K562 (cell line): ENCODE results near the gene MAZ. TPM values are rescaled to one million over a fixed set of nuclear protein-coding genes. Genes with fewer than 3 reads are reported as not detected.

ENCODE experiments used
- ARNT ChIP-seq, 2 experiments: fragments of 450-650 bp; IDR thresholded peaks; 2 replicates each; pipeline ENCODE4 v1.6.1; 2016; ENCODE audit warnings: mild to moderate bottlenecking in 1 of 2
- BCLAF1 ChIP-seq, 2 experiments: fragments of 450-650 bp in 1 of 2; IDR thresholded peaks; 2 replicates each; pipeline ENCODE4 v1.6.1; 2011 to 2017; ENCODE audit warnings: low read depth in 2 of 2, antibody characterized with exemption in 1 of 2, borderline replicate concordance in 1 of 2, low read length in 1 of 2, mild to moderate bottlenecking in 1 of 2, mixed read lengths in 1 of 2; ENCODE audit not compliant: control insufficient read depth in 1 of 2
- CHCHD3 ChIP-seq: fragments of 250-450 bp; sonication (Bioruptor Pico); IDR thresholded peaks from 2 replicates; pipeline ENCODE4 v2.1.2; 2022; ENCODE audit warnings: mild to moderate bottlenecking
- EGR1 ChIP-seq: fragments of 450-650 bp; conservative IDR thresholded peaks from 2 replicates; pipeline ENCODE4 v1.6.1; 2017; ENCODE audit warnings: mild to moderate bottlenecking
- FOXA1 ChIP-seq: fragments of 450-650 bp; IDR thresholded peaks from 2 replicates; pipeline ENCODE4 v1.6.1; 2016; ENCODE audit warnings: mild to moderate bottlenecking, borderline replicate concordance
- HDAC1 ChIP-seq, 2 experiments: fragments of 450-650 bp; IDR thresholded peaks; 2 replicates each; pipeline ENCODE4 v1.6.1; 2016 to 2017; ENCODE audit warnings: inconsistent platforms in 1 of 2, mild to moderate bottlenecking in 1 of 2, moderate library complexity in 1 of 2
- KDM4B ChIP-seq, 2 experiments: fragments of 450-650 bp in 1 of 2; sonication (generic) in 1 of 2; IDR thresholded peaks; 2 replicates each; pipeline ENCODE4 v1.6.1; 2016 to 2017; ENCODE audit warnings: borderline replicate concordance in 2 of 2, antibody characterized with exemption in 1 of 2, low read depth in 1 of 2, mild to moderate bottlenecking in 1 of 2
- KHSRP ChIP-seq: fragments of 450-650 bp; IDR thresholded peaks from 2 replicates; pipeline ENCODE4 v1.6.1; 2017
- L3MBTL2 ChIP-seq: fragments of 450-650 bp; IDR thresholded peaks from 2 replicates; pipeline ENCODE4 v1.6.1; 2016; ENCODE audit warnings: mild to moderate bottlenecking, moderate library complexity
- POLR3G ChIP-seq: IDR thresholded peaks from 2 replicates; pipeline ENCODE4 v1.6.1; 2011; ENCODE audit not compliant: insufficient read length, insufficient replicate concordance; ENCODE audit errors: extremely low read depth
- SMARCE1 ChIP-seq: fragments of 450-650 bp; IDR thresholded peaks from 2 replicates; pipeline ENCODE4 v1.7.1; 2016; ENCODE audit warnings: mild to moderate bottlenecking
- TEAD2 ChIP-seq: fragments of 450-650 bp; IDR thresholded peaks from 2 replicates; pipeline ENCODE4 v1.6.1; 2016; ENCODE audit warnings: missing genetic modification characterization, control low read depth, missing compliant biosample characterization
- ZNF408 ChIP-seq: fragments of 250-450 bp; sonication (Bioruptor Pico); IDR thresholded peaks from 2 replicates; pipeline ENCODE4 v1.4.0; 2020; ENCODE audit warnings: low read depth, mild to moderate bottlenecking, moderate library complexity
- polyA plus RNA-seq, 8 experiments: library from polyadenylated mRNA; depleted of rRNA in 4 of 8; stranded (reverse) in 5 of 8; unstranded in 3 of 8; fragments of >200 nt; fragmentation: Nextera tagmentation in 2 of 8; fragmentation: Illumina TruSeq in 1 of 8; extraction: Ambion mirVana in 2 of 8; extraction: Trizol in 1 of 8; gene quantifications; 2 replicates each; pipeline versions ENCODE4 v1.2.1 to v1.2.3, GENCODE V29; 2011 to 2014; ENCODE audit warnings: inconsistent platforms in 1 of 8, missing spikeins in 1 of 8
- total RNA-seq, 7 experiments: library from RNA; depleted of rRNA in 6 of 7; stranded (reverse); fragments of >200 nt in 6 of 7; fragmentation: Illumina TruSeq in 2 of 7; extraction: Trizol in 2 of 7; gene quantifications; 2 replicates each; pipeline versions ENCODE4 v1.2.1 to v1.2.3, GENCODE V29; 2011 to 2021; ENCODE audit warnings: low replicate concordance in 1 of 7
- TF ChIP-seq, protein P1 (sequence below), 2 experiments: fragments of 450-650 bp in 1 of 2; sonication (generic) in 1 of 2; formaldehyde crosslinking in 1 of 2; IDR thresholded peaks in 1 of 2; conservative IDR thresholded peaks in 1 of 2; 2 replicates each; pipeline versions ENCODE4 v1.6.1 to v1.8.1; 2016 to 2023; ENCODE audit warnings: mild to moderate bottlenecking in 2 of 2, moderate library complexity in 2 of 2, inconsistent platforms in 1 of 2, missing genetic modification reagents in 1 of 2
- TF ChIP-seq, protein P2 (sequence below): fragments of 250-450 bp; sonication (Bioruptor Pico); IDR thresholded peaks from 2 replicates; pipeline ENCODE4 v1.4.0; 2020

Gene MAZ
- total and polyA plus RNA-seq, 9 of the 15 experiments (the other 6 are each of a cell fraction or from before 2014, with no cell fraction given) = 45.4 to 532 (median 250) TPM

DNA sequence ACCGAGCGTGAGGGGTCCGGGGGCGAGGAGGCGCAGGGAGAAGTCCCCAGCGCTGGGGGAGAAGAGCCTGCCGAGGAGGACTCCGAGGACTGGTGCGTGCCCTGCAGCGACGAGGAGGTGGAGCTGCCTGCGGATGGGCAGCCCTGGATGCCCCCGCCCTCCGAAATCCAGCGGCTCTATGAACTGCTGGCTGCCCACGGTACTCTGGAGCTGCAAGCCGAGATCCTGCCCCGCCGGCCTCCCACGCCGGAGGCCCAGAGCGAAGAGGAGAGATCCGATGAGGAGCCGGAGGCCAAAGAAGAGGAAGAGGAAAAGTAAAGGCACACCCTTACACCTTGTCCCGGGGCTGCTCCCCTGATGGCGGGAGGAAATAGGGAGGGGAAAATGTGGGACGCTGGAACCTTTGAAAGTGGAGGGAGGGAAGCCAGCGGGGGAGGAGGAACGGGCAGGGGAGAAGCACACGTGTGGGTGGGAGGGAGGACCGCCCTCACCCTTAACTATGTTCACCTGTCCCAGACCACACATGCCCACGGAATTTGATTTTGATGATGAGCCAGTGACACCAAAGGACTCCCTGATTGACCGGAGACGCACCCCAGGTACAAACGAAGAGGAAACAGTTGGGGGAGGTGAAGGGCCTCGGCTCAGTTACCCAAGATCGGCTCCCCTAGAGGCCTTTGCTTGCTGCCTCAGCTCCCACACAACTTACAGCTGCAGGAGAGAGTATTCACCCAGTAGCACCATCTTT is 10.5 kb downstream of the MAZ start (continued):
- TF ChIP-seq BCLAF1 (IDR thresholded peaks at IDR 0.05; ENCODE audit: borderline replicate concordance in 1 of 2, control insufficient read depth in 1 of 2, low read depth in 2 of 2, low read length in 1 of 2) (no peak), CHCHD3 (CRISPR knock-in tag) (no peak), SMARCE1 (0 out of 2 replicates have a peak, but pooled peaks have one; percentile 14), KHSRP (no peak), FOXA1 (no peak), HDAC1 (IDR thresholded peaks at IDR 0.05) (0 out of 4 replicates have a peak, but pooled peaks of 1 of the 2 experiments have one; percentile 26), ZNF408 (CRISPR knock-in tag) (no peak), KDM4B (IDR thresholded peaks at IDR 0.05; ENCODE audit: borderline replicate concordance in 2 of 2, low read depth in 1 of 2) (no peak), ARNT (IDR thresholded peaks at IDR 0.05) (no peak), EGR1 (peak; percentile 77), POLR3G (no peak), L3MBTL2 (peak; percentile 33; the same call in 1 of the 2 replicates), TEAD2 (no peak)
- TF ChIP-seq, protein P1, sequence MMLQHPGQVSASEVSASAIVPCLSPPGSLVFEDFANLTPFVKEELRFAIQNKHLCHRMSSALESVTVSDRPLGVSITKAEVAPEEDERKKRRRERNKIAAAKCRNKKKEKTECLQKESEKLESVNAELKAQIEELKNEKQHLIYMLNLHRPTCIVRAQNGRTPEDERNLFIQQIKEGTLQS (IDR thresholded peaks at IDR 0.05) = no peak
- TF ChIP-seq, protein P1 (CRISPR knock-in tag; conservative IDR thresholded peaks at IDR 0.05) = no peak
- TF ChIP-seq, protein P2, sequence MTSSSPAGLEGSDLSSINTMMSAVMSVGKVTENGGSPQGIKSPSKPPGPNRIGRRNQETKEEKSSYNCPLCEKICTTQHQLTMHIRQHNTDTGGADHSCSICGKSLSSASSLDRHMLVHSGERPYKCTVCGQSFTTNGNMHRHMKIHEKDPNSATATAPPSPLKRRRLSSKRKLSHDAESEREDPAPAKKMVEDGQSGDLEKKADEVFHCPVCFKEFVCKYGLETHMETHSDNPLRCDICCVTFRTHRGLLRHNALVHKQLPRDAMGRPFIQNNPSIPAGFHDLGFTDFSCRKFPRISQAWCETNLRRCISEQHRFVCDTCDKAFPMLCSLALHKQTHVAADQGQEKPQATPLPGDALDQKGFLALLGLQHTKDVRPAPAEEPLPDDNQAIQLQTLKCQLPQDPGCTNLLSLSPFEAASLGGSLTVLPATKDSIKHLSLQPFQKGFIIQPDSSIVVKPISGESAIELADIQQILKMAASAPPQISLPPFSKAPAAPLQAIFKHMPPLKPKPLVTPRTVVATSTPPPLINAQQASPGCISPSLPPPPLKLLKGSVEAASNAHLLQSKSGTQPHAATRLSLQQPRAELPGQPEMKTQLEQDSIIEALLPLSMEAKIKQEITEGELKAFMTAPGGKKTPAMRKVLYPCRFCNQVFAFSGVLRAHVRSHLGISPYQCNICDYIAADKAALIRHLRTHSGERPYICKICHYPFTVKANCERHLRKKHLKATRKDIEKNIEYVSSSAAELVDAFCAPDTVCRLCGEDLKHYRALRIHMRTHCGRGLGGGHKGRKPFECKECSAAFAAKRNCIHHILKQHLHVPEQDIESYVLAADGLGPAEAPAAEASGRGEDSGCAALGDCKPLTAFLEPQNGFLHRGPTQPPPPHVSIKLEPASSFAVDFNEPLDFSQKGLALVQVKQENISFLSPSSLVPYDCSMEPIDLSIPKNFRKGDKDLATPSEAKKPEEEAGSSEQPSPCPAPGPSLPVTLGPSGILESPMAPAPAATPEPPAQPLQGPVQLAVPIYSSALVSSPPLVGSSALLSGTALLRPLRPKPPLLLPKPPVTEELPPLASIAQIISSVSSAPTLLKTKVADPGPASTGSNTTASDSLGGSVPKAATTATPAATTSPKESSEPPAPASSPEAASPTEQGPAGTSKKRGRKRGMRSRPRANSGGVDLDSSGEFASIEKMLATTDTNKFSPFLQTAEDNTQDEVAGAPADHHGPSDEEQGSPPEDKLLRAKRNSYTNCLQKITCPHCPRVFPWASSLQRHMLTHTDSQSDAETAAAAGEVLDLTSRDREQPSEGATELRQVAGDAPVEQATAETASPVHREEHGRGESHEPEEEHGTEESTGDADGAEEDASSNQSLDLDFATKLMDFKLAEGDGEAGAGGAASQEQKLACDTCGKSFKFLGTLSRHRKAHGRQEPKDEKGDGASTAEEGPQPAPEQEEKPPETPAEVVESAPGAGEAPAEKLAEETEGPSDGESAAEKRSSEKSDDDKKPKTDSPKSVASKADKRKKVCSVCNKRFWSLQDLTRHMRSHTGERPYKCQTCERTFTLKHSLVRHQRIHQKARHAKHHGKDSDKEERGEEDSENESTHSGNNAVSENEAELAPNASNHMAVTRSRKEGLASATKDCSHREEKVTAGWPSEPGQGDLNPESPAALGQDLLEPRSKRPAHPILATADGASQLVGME (CRISPR knock-in tag) = peak; percentile 86; the same call in 1 of the 2 replicates
